RWPE2 (cell line): ENCODE results near the gene NMNAT2.

Experiments
- ATAC-seq: fragments of 200-7000 bp; cut with Tn5 transposase; 3 replicates; pipeline ENCODE4 v1.9.1; 2021; ENCODE audit warnings: low read depth
- DNase-seq: peaks from one replicate; pipeline ENCODE4 v3.0.0-alpha.2; 2020; ENCODE audit warnings: low spot score
- H3K27ac ChIP-seq: fragments of 450-650 bp; 2 replicates; pipeline ENCODE4 v1.5.1; 2017; ENCODE audit warnings: mild to moderate bottlenecking; ENCODE audit not compliant: poor library complexity, severe bottlenecking
- H3K27me3 ChIP-seq: fragments of 250-450 bp; sonication (Bioruptor Pico); 2 replicates; pipeline ENCODE4 v1.5.1; 2021; ENCODE audit warnings: mild to moderate bottlenecking, moderate library complexity; ENCODE audit not compliant: insufficient read depth, poor library complexity, severe bottlenecking
- H3K36me3 ChIP-seq: fragments of 250-450 bp; sonication (Bioruptor Pico); 2 replicates; pipeline ENCODE4 v1.5.1; 2020; ENCODE audit warnings: low read depth, mild to moderate bottlenecking, moderate library complexity
- H3K4me1 ChIP-seq: fragments of 250-450 bp; sonication (Bioruptor Pico); 2 replicates; pipeline ENCODE4 v1.5.1; 2021; ENCODE audit warnings: mild to moderate bottlenecking, moderate library complexity; ENCODE audit not compliant: insufficient read depth, poor library complexity, severe bottlenecking
- H3K4me3 ChIP-seq: fragments of 250-450 bp; sonication (Bioruptor Pico); 2 replicates; pipeline ENCODE4 v1.5.1; 2021; ENCODE audit warnings: mild to moderate bottlenecking, moderate library complexity; ENCODE audit not compliant: severe bottlenecking
- H3K9me3 ChIP-seq: fragments of 250-450 bp; sonication (Bioruptor Pico); 2 replicates; pipeline ENCODE4 v1.5.1; 2021; ENCODE audit warnings: mild to moderate bottlenecking, moderate library complexity; ENCODE audit not compliant: severe bottlenecking
- CTCF ChIP-seq: fragments of 450-650 bp; IDR thresholded peaks from one replicate; pipeline ENCODE4 v1.5.1; 2017; ENCODE audit warnings: mild to moderate bottlenecking, moderate library complexity; ENCODE audit not compliant: poor library complexity, severe bottlenecking

Gene NMNAT2

GRCh38 chr1:183328371-183328770 lies 89.8 kb downstream of the NMNAT2 start:
- no peak for ATAC-seq
- no peak for TF ChIP-seq CTCF
- DNase-seq, result no peak

GRCh38 chr1:183327434-183328290 lies 90.5 kb downstream of the NMNAT2 start:
- no peak for TF ChIP-seq CTCF
- H3K27me3 ChIP-seq, result no peaks in the 10 kb centered on the region
- ATAC-seq (no peak), DNase-seq (no peak)
- H3K4me1 ChIP-seq, result no peaks in the 10 kb centered on the region
- H3K36me3 ChIP-seq, result no peaks in the 10 kb centered on the region
- H3K4me3 ChIP-seq, result no peak overlapping the region
- no peaks in the 10 kb centered on the region for H3K9me3 ChIP-seq
- H3K27ac ChIP-seq, result no peak overlapping the region

More at GRCh38 chr1:183328371-183328770, 89.8 kb downstream of the NMNAT2 start:
- no peak overlapping the region for H3K27ac ChIP-seq
- H3K4me1 ChIP-seq, result no peaks in the 10 kb centered on the region
- no peaks in the 10 kb centered on the region for H3K27me3 ChIP-seq
- no peaks in the 10 kb centered on the region for H3K9me3 ChIP-seq
- no peak overlapping the region for H3K4me3 ChIP-seq
- H3K36me3 ChIP-seq, result no peaks in the 10 kb centered on the region

GRCh38 chr1:183323849-183324683 lies 94.1 kb downstream of the NMNAT2 start:
- H3K4me1 ChIP-seq, result no peaks in the 10 kb centered on the region
- no peaks in the 10 kb centered on the region for H3K36me3 ChIP-seq
- TF ChIP-seq CTCF, result no peak
- no peaks in the 10 kb centered on the region for H3K9me3 ChIP-seq
- H3K27ac ChIP-seq, result no peak overlapping the region
- no peak overlapping the region for H3K4me3 ChIP-seq
- ATAC-seq (no peak), DNase-seq (no peak)
- no peaks in the 10 kb centered on the region for H3K27me3 ChIP-seq

- TF ChIP-seq CTCF, result no peak
- H3K27ac ChIP-seq, result no peak overlapping the region
Measured at GRCh38 chr1:183319606-183320005, 98.6 kb downstream of the NMNAT2 start.

More at GRCh38 chr1:183319606-183320005, 98.6 kb downstream of the NMNAT2 start:
- H3K36me3 ChIP-seq, result no peaks in the 10 kb centered on the region
- ATAC-seq (no peak), DNase-seq (no peak)
- H3K4me3 ChIP-seq, result no peak overlapping the region
- no peaks in the 10 kb centered on the region for H3K9me3 ChIP-seq
- H3K4me1 ChIP-seq, result no peaks in the 10 kb centered on the region
- H3K27me3 ChIP-seq, result no peaks in the 10 kb centered on the region
